Measurements from ENCODE around the gene PLEKHA6.

PLEKHA6 gene

GRCh38 chr1:204398197-204399125 is 38.7 kb upstream of the PLEKHA6 start:
- ChIA-PET POLR2A (ENCODE audit: low non-redundant PET) (no interaction called here), CTCF (interaction anchor here (0.5 to 2.8 kb wide), 59 partner anchors 10 to 1535 kb away, joined by 3 to 40 read pairs (median 4); partner anchors contain the start of genes GOLT1A, MDM4, PIK3C2B and REN)
- peak; percentile 86 for TF ChIP-seq CTCF (conservative IDR thresholded peaks at IDR 0.05; ENCODE audit: low read depth)
- peak; percentile 98 for DNase-seq (ENCODE audit: low spot score)
- H3K27ac ChIP-seq = peak overlapping the region; percentile 61

DNA sequence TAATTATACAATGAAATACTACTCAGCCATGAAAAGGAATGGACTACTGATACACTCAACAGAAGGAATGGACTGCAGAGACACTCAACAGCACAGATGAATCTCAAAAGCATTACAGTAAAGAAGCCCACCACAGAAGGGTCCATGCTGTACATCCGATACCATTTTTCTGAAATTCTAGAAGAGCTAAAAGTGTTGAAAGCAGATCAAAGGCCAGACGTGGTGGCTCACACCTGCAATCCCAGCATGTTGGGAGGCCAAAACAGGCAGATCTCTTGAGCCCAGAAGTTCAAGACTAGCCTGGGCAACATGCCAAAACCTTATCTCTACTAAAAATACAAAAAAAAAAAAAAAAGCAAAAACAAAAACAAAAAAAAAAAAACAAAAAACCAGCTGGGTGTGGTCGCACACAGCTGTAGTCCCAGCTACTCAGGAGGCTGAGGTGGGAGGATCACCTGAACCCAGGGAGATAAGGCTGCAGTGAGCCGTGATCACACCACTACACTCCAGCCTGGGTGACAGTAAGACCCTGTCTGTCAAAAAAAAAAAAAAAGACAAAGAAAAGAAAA is 36.4 kb upstream of the PLEKHA6 start:
- POLR2A ChIA-PET (ENCODE audit: low non-redundant PET) = interaction anchor here (0.6 kb wide), 1 partner anchor 14 kb away, joined by 6 read pairs; no protein-coding TSS in a partner anchor
- DNase-seq (ENCODE audit: low spot score) = no peak
- CTCF ChIA-PET = interaction anchor here (0.7 to 1.7 kb wide), 3 partner anchors 107 to 219 kb away, joined by 3 to 7 read pairs (median 4); no protein-coding TSS in a partner anchor
- TF ChIP-seq CTCF (conservative IDR thresholded peaks at IDR 0.05; ENCODE audit: low read depth) = no peak
- H3K27ac ChIP-seq = no peak overlapping the region

DNA sequence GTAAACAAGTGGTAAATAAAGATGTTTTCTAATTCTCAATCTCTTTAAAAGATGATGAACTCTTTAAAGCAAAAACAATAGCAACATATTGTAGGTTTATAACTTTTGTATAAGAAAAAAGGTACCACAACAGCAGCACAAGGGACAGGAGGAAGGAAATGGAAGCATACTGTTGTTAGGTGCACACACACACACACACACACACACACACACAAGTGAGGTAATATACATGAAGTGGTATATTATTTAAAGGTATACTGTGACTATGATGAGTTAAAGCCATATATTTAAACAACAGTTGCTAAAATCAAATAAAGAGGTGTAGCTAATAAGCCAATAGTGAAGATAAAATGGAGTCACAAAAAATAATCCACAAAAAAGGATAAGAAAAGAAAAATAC is 31.9 kb upstream of the PLEKHA6 start:
- TF ChIP-seq CTCF (conservative IDR thresholded peaks at IDR 0.05; ENCODE audit: low read depth) = no peak
- POLR2A ChIA-PET (ENCODE audit: low non-redundant PET) = interaction anchor here (0.7 kb wide), 1 partner anchor 110 kb away, joined by 3 read pairs; no protein-coding TSS in a partner anchor
- no peak overlapping the region for H3K27ac ChIP-seq
- CTCF ChIA-PET = interaction anchor here (0.7 to 1.1 kb wide), 3 partner anchors 28 to 208 kb away, joined by 3 to 4 read pairs (median 4); partner anchors contain the start of gene PIK3C2B
- DNase-seq (ENCODE audit: low spot score) = no peak

GRCh38 chr1:204390751-204391466 is 31.2 kb upstream of the PLEKHA6 start:
- TF ChIP-seq CTCF (conservative IDR thresholded peaks at IDR 0.05; ENCODE audit: low read depth) = no peak
- ChIA-PET CTCF (interaction anchor here (1.1 kb wide), 2 partner anchors 28 to 103 kb away, joined by 4 read pairs; partner anchors contain the start of gene PIK3C2B), POLR2A (ENCODE audit: low non-redundant PET) (no interaction called here)
- H3K27ac ChIP-seq = no peak overlapping the region
- DNase-seq (ENCODE audit: low spot score) = no peak

- CTCF ChIA-PET = interaction anchor here (0.6 to 5.4 kb wide), 5 partner anchors 13 to 258 kb away, joined by 3 to 33 read pairs (median 3); partner anchors contain the start of gene GOLT1A
Measured at GRCh38 chr1:204385727-204386126, 26.0 kb upstream of the PLEKHA6 start.

More at GRCh38 chr1:204385727-204386126, 26.0 kb upstream of the PLEKHA6 start:
- DNase-seq (ENCODE audit: low spot score) = no peak
- H3K27ac ChIP-seq = no peak overlapping the region
- POLR2A ChIA-PET (ENCODE audit: low non-redundant PET) = interaction anchor here (0.6 kb wide), 1 partner anchor 58 kb away, joined by 3 read pairs; no protein-coding TSS in a partner anchor
- TF ChIP-seq CTCF (conservative IDR thresholded peaks at IDR 0.05; ENCODE audit: low read depth) = no peak
